K562 (cell line): ENCODE results near the gene BCAP31.
A peak's percentile ranks its signal among the peaks of the same experiment; 100 is the strongest.

Source experiments
- ATF7 ChIP-seq: fragments of 450-650 bp; IDR thresholded peaks from 2 replicates; pipeline ENCODE4 v1.7.1; 2014; ENCODE audit warnings: mild to moderate bottlenecking, moderate library complexity
- BRD4 ChIP-seq: fragments of 200-600 bp; sonication (generic); IDR thresholded peaks from 2 replicates; pipeline ENCODE4 v1.6.1; 2017; ENCODE audit warnings: inconsistent platforms
- CBX1 ChIP-seq: sonication (generic); IDR thresholded peaks from 2 replicates; pipeline ENCODE4 v1.6.1; 2016; ENCODE audit warnings: antibody characterized with exemption, low read depth, mild to moderate bottlenecking
- CCAR2 ChIP-seq: fragments of 200-400 bp; formaldehyde crosslinking; IDR thresholded peaks from 2 replicates; pipeline ENCODE4 v1.6.1; 2017; ENCODE audit warnings: mild to moderate bottlenecking, low read depth, low read length
- CTCF ChIP-seq, 3 experiments: IDR thresholded peaks in 2 of 3; conservative IDR thresholded peaks in 1 of 3; 2 replicates each; pipeline ENCODE4 v1.5.1; 2011 to 2012; ENCODE audit warnings: low read length in 3 of 3, mild to moderate bottlenecking in 3 of 3, control low read depth in 2 of 3, improper control_type of control experiment in 1 of 3, inconsistent platforms in 1 of 3, low read depth in 1 of 3, mixed read lengths in 1 of 3, moderate library complexity in 1 of 3; ENCODE audit not compliant: insufficient read depth in 2 of 3
- DACH1 ChIP-seq: fragments of 450-650 bp; IDR thresholded peaks from 2 replicates; pipeline ENCODE4 v1.6.1; 2018; ENCODE audit not compliant: partially characterized antibody
- FOSL1 ChIP-seq: fragments of 200-800 bp; sonication (Bioruptor generic); conservative IDR thresholded peaks from 2 replicates; pipeline ENCODE4 v1.6.1; 2016; ENCODE audit warnings: missing genetic modification characterization, missing compliant biosample characterization
- GABPA ChIP-seq: fragments of 200-800 bp; sonication (Bioruptor generic); conservative IDR thresholded peaks from 2 replicates; pipeline ENCODE4 v1.6.1; 2016; ENCODE audit warnings: low read depth, missing genetic modification characterization, missing compliant biosample characterization
- JUN ChIP-seq, 2 experiments: sonication (generic) in 1 of 2; formaldehyde crosslinking in 1 of 2; IDR thresholded peaks; 2 replicates each; pipeline versions ENCODE4 v1.6.1 to v1.8.0; 2012 to 2022; ENCODE audit warnings: borderline replicate concordance in 2 of 2, mild to moderate bottlenecking in 2 of 2, improper control_type of control experiment in 1 of 2, low read depth in 1 of 2, low read length in 1 of 2, missing genetic modification reagents in 1 of 2
- JUND ChIP-seq, 2 experiments: IDR thresholded peaks; 2 replicates in 1 of 2; 3 replicates in 1 of 2; pipeline ENCODE4 v1.6.1; 2011; ENCODE audit warnings: borderline replicate concordance in 2 of 2, low read depth in 2 of 2, low read length in 2 of 2, improper control_type of control experiment in 1 of 2, missing biosample characterization in 1 of 2, missing genetic modification characterization in 1 of 2, missing genetic modification reagents in 1 of 2
- SPI1 ChIP-seq: IDR thresholded peaks from 2 replicates; pipeline ENCODE4 v1.6.1; 2011; ENCODE audit warnings: low read depth, low read length, control low read depth, borderline replicate concordance
- SREBF1 ChIP-seq: fragments of 150-350 bp; IDR thresholded peaks from 2 replicates; pipeline ENCODE4 v1.6.1; 2014; ENCODE audit warnings: antibody characterized with exemption, low read depth, low read length, borderline replicate concordance
- ZBTB7A ChIP-seq: IDR thresholded peaks from 2 replicates; pipeline ENCODE4 v1.6.1; 2011; ENCODE audit warnings: low read depth, mild to moderate bottlenecking, low read length, moderate library complexity, borderline replicate concordance; ENCODE audit not compliant: control insufficient read depth
- ZNF232 ChIP-seq: sonication (generic); formaldehyde crosslinking; IDR thresholded peaks from 2 replicates; pipeline ENCODE4 v1.8.0; 2022; ENCODE audit warnings: mild to moderate bottlenecking, missing genetic modification reagents

- TF ChIP-seq ATF7, result no peak
- no peak for TF ChIP-seq FOSL1
- TF ChIP-seq SPI1, result no peak
- no peak for TF ChIP-seq CBX1
- TF ChIP-seq ZNF232 (CRISPR knock-in tag), result no peak
- 0 out of 2 replicates have a peak, but pooled peaks have one; percentile 37 for TF ChIP-seq JUND (IDR thresholded peaks at IDR 0.05; ENCODE audit: borderline replicate concordance, low read depth, low read length)
- no peak; the same call in 2 of the 3 replicates for TF ChIP-seq JUND (tag; IDR thresholded peaks at IDR 0.05; ENCODE audit: borderline replicate concordance, low read depth, low read length)
- TF ChIP-seq BRD4, result no peak
- no peak for TF ChIP-seq JUN (IDR thresholded peaks at IDR 0.05; ENCODE audit: borderline replicate concordance, low read depth, low read length)
- no peak for TF ChIP-seq JUN (CRISPR knock-in tag; IDR thresholded peaks at IDR 0.05; ENCODE audit: borderline replicate concordance)
- TF ChIP-seq GABPA, result no peak
- TF ChIP-seq CCAR2, result no peak
- no peak for TF ChIP-seq DACH1
- TF ChIP-seq CTCF (IDR thresholded peaks at IDR 0.05 in 2 of 3, conservative IDR thresholded peaks at IDR 0.05 in 1 of 3; ENCODE audit: insufficient read depth in 2 of 3, low read depth in 1 of 3, low read length in 3 of 3), result peak; percentile 28 to 39 (median 38); a peak in 4 of 6 replicates
- TF ChIP-seq ZBTB7A, result peak; percentile 51; the same call in 1 of the 2 replicates
- no peak for TF ChIP-seq SREBF1
Observed at GRCh38 chrX:153687121-153688039, 36.8 kb downstream of the BCAP31 start, which contains the start of gene SLC6A8.
